Skeletal muscle satellite cell (primary cell): ENCODE data around the gene CFAP58.

Experiments used
- H3K27me3 ChIP-seq: 2 replicates; pipeline ENCODE4 v1.7.0; 2013; ENCODE audit warnings: low read length; ENCODE audit not compliant: control insufficient read depth, insufficient read depth
- H3K36me3 ChIP-seq: 2 replicates; pipeline ENCODE4 v1.7.0; 2013; ENCODE audit warnings: mild to moderate bottlenecking, control low read depth, low read length; ENCODE audit not compliant: insufficient read depth
- H3K4me1 ChIP-seq: 2 replicates; pipeline ENCODE4 v1.7.0; 2013; ENCODE audit warnings: low read length; ENCODE audit not compliant: control insufficient read depth, insufficient read depth
- H3K4me2 ChIP-seq: 2 replicates; pipeline ENCODE4 v1.7.0; 2013; ENCODE audit warnings: mild to moderate bottlenecking, low read length
- H3K4me3 ChIP-seq: 2 replicates; pipeline ENCODE4 v1.7.0; 2013; ENCODE audit warnings: low read length
- H3K9ac ChIP-seq: 2 replicates; pipeline ENCODE4 v1.7.0; 2013; ENCODE audit warnings: mild to moderate bottlenecking, low read depth, low read length, moderate library complexity
- H3K9me3 ChIP-seq: replicated peaks from 2 replicates; pipeline ENCODE4 v1.7.0; 2013; ENCODE audit warnings: mild to moderate bottlenecking, control low read depth, low read length

The CFAP58 gene

GRCh38 chr10:104502907-104503306 is 149.3 kb downstream of the CFAP58 start:
- Histone ChIP-seq H3K4me3 (no peak overlapping the region), H3K9me3 (no peaks in the 10 kb centered on the region), H3K27me3 (peaks cover 12% of the 10 kb centered on the region), H3K36me3 (no peaks in the 10 kb centered on the region), H3K9ac (no peak overlapping the region), H3K4me2 (no peak overlapping the region), H3K4me1 (no peaks in the 10 kb centered on the region)
